Measurements from ENCODE around the gene KRTCAP2.

Gene KRTCAP2

GRCh38 chr1:155184835-155185782 lies 12.0 kb upstream of the KRTCAP2 start:
- DNase-seq (ENCODE audit: low read depth in 2 of 2, low spot score in 1 of 2), result no peak

- DNase-seq (ENCODE audit: low read depth in 2 of 2, low spot score in 1 of 2), result no peak
Observed at GRCh38 chr1:155184351-155184811, 11.3 kb upstream of the KRTCAP2 start.

DNA sequence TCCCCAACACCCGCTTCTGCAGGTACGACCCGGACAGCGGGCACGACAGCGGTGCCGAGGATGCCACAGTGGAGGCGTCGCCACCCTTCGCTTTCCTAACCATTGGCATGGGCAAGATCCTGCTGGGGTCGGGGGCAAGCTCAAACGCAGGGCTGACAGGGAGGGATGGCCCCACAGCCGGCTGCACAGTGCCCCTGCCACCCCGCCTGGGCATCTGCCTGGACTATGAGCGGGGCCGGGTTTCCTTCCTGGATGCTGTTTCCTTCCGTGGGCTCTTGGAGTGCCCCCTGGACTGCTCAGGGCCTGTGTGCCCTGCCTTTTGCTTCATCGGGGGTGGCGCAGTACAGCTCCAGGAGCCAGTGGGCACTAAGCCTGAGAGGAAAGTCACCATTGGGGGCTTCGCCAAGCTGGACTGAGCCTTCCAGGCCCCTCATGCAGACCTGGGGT lies 10.7 kb upstream of the KRTCAP2 start:
- DNase-seq (ENCODE audit: low read depth in 2 of 2, low spot score in 1 of 2), result no peak

GRCh38 chr1:155182052-155182550 lies 9.0 kb upstream of the KRTCAP2 start:
- DNase-seq (ENCODE audit: low read depth in 2 of 2, low spot score in 1 of 2), result no peak

GRCh38 chr1:155181371-155182051 lies 8.4 kb upstream of the KRTCAP2 start:
- DNase-seq (ENCODE audit: low read depth in 2 of 2, low spot score in 1 of 2), result no peak

- DNase-seq (ENCODE audit: low read depth in 2 of 2, low spot score in 1 of 2), result no peak
Observed at GRCh38 chr1:155179112-155180031, 6.3 kb upstream of the KRTCAP2 start.

- no peak for DNase-seq (ENCODE audit: low read depth in 2 of 2, low spot score in 1 of 2)
Observed at GRCh38 chr1:155178441-155179111, 5.5 kb upstream of the KRTCAP2 start.

DNA sequence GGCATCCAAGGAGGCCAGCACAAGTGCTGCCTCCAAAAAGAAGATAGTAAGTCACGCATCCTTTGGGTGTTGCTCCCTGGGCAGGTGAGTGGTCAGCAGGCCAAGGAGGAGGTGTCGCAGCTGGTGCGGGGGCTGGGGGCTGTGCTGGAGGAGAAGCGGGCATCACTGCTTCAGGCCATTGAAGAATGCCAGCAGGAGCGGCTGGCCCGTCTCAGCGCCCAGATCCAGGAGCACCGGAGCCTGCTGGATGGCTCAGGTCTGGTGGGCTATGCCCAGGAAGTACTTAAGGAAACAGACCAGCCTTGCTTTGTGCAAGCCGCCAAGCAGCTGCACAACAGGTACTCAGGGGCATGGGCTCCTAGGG lies 4.8 kb upstream of the KRTCAP2 start:
- no peak for DNase-seq (ENCODE audit: low read depth in 2 of 2, low spot score in 1 of 2)

DNA sequence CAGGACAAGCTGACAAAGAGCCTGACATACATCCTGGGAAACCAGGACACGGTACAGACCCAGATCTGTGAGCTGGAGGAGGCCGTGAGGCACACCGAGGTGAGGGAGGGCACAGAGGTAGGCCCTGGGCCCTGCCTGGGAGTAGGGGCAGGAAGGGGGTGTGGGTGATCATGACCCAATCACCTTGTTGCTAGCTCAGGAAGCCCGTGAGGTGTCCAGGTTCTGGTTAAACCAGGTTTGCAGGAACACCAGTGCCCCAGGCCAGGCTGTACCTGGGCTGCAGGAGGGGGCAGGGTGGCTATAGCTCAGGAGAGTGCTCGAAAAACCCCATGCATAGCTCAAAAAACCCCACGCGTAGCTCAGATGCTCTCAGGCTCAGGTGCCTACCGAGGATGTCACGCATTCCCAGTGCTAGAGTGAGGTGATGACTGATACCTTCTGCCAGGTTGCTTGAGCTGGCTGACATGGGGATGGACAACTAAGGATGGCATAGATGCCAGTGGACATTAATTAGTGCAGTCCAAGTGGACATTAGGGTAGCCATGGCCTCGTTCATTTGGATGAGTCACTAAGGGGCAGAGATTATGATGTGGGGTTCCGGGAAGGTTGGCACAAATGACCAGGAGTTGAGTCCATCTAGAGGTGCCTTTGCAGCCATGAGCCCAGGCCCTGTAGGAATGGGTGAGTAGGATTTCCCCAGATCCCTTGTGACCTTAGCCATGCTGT lies 4.3 kb upstream of the KRTCAP2 start:
- DNase-seq (ENCODE audit: low read depth in 2 of 2, low spot score in 1 of 2), result no peak

DNA sequence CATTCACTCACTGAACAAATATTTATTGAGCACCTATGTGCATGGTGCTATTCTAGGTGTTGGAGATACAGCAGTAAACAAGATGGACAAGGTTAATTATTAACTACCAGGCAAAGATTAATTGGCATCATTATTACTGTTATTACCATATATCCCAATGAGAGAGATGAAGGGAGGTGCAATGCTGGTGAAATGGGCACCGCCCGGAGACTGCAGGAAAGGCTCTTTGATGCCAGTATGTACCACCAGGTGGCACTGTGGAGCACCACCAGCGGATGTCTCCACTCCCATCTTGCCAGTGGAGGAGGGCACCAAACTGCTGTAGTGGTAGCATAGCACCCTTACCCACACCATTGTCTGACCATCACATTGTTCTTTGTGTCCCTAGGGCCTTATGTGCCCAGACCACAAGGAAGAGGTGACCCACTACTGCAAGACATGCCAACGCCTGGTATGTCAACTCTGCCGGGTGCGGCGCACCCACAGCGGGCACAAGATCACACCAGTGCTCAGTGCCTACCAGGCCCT lies 3.5 kb upstream of the KRTCAP2 start:
- DNase-seq (ENCODE audit: low read depth in 2 of 2, low spot score in 1 of 2), result peak; percentile 63 to 77

- no peak for DNase-seq (ENCODE audit: low read depth in 2 of 2, low spot score in 1 of 2)
Observed at GRCh38 chr1:155175927-155176371, 2.8 kb upstream of the KRTCAP2 start.

DNA sequence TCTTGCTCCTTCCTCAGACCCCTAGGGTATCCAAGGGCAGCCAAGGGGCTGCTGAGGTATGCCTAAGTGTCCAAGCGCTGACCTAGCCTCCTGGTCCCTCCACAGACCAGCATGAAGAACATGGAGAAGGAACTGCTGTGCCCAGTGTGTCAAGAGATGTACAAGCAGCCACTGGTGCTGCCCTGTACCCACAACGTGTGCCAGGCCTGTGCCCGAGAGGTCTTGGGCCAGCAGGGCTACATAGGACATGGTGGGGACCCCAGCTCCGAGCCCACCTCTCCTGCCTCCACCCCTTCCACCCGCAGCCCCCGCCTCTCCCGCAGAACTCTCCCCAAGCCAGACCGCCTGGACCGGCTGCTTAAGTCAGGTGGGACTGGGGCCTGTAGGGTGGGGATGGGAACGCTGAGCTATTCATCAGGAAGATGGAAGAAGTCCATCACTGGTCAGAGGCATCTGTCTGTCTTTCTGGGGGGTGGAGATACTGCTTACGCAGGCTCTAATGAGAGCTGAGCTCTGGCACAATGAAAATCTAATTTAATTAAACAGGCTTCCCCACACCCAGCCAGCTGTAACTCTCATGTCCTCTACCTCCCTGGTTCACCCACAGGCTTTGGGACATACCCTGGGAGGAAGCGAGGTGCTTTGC lies 2.3 kb upstream of the KRTCAP2 start:
- no peak for DNase-seq (ENCODE audit: low read depth in 2 of 2, low spot score in 1 of 2)

DNA sequence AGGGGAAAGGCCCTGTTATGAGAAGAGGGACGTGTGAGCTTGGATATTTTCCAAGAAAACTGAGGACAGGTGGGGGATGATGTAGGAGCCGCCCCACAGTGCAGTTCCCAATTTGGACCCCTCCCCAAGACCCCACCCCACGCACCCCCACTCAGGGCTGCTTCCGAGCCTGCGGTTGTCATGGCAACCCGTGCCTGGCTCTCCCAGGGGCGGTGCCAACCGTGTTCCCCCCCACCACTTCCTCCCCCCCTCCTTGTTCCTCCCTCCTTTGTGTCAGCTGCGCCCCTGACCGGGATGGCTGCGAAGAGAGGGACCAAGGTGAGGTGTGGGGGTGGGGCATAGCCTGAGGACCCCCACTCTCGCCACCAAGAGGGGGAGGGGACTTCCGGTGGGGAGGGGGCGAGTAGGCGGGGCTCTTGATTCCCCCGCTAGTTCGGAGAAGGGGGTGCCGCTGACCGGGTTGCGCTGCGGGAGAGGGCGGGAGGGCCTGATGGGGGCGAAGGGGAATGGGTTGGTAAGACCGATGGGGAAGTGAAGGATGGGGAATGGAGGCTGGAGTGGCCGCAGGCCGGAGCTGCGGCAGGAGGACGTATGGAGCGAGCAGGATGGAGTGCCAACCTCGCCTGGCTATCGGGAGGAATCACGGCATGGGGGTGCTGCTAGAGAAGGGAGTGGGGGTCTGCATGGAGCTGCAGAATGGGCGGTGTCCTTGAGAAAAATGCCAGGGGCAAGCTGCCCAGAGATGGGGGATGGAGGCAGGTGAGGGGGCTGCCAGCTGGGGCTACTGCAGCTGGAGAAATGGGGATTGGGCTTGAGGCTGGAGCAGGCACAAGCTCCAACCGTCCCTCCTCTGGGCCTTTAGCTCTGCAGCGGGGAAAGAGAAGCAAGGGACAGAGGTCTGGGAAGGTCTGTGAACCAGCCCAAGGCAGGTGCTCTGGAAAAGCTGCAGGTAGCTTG lies 1.5 kb upstream of the KRTCAP2 start:
- DNase-seq (ENCODE audit: low read depth in 2 of 2, low spot score in 1 of 2), result no peak

GRCh38 chr1:155173478-155174323 lies 597 bp upstream of the KRTCAP2 start, which contains the start of gene TRIM46:
Gene TRIM46 (plus strand): TSS chr1:155173849. CDS start chr1:155173967, 118 bp downstream.
- peak in 1 of 2 donors; percentile 36 for DNase-seq (ENCODE audit: low read depth in 2 of 2, low spot score in 1 of 2)

DNA sequence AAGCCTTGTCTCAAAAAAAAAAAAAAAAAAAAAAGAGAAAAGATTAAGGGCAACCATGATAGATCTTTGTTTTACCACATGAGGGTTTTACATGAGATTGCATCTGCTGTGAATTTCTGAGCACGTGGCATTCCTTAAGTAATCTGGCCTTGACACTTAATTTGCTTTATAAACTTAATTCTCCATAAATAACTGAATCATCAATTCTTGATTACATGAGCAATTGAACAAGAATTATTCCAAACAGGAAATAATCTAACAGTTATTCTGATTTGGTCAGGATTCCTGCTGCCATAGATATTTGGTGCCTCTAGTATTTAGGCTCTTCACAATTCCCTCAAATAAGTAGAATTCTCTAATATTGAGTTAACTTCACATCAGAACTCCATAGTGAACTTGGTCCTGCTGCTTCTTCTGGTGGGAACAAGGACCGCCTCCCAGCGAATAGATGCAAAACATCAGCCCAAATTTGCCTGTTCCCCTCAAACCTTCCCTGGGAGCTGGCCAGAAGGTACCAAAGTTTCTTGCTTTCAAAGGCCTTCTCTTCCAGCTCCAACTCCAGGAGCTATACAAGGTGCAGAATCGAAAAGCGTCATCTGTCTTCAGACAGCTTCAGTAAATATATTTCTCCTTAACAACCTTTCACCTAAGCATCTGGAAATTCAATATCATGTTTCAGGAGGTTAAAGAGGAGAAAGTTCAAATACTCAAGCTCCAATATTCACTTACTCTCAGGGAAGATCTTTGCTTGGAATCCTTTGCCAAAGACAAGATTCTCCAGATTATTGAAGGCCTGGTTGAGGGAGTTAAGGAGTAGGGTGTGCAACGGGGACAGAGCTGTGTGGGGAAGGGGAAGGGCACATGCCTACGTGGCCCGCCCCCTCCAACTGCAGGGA lies 1.0 kb downstream of the KRTCAP2 start:
- DNase-seq (ENCODE audit: low read depth in 2 of 2, low spot score in 1 of 2), result no peak

DNA sequence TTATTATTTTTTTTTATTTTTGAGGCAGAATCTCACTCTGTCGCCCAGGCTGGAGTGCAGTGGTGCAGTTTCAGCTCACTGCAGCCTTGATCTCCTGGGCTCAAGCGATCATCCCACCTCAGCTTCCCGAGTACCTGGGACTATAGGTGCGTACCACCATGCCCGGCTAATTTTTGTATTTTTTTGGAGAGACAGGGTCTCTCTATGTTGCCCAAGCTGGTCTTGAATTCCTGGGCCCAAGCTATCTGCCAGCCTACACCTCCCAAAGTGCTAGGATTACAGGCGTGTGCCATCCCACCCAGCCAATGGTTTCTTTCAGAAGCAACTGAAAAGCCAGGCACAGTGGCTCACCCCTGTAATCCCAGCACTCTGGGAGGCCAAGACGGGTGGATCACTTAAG lies 2.3 kb downstream of the KRTCAP2 start:
- no peak for DNase-seq (ENCODE audit: low read depth in 2 of 2, low spot score in 1 of 2)

Data from stimulated activated CD8-positive, alpha-beta memory T cell treated with anti-CD3 and anti-CD28 coated beads, Interleukin-4, amount 100 ng/mL, for 4 hours (primary cell).